HCT116 (cell line): ENCODE results near the gene ABCA1.

Source experiments
- CBX3 ChIP-seq: IDR thresholded peaks from 2 replicates; pipeline ENCODE4 v1.6.1; 2012; ENCODE audit warnings: low read depth
- EGR1 ChIP-seq: IDR thresholded peaks from 2 replicates; pipeline ENCODE4 v1.6.1; 2012; ENCODE audit warnings: low read depth
- EZH2 ChIP-seq: fragments of 200-600 bp; sonication (generic); IDR thresholded peaks from 2 replicates; pipeline ENCODE4 v1.6.1; 2017; ENCODE audit warnings: antibody characterized with exemption, mixed run types
- EZH2phosphoT487 ChIP-seq: fragments of 200-600 bp; IDR thresholded peaks from 2 replicates; pipeline ENCODE4 v1.6.1; 2018; ENCODE audit warnings: antibody characterized with exemption, borderline replicate concordance
- POLR2A ChIP-seq: IDR thresholded peaks from 2 replicates; pipeline ENCODE4 v1.7.0; 2011; ENCODE audit warnings: borderline replicate concordance; ENCODE audit not compliant: insufficient read depth, insufficient read length; ENCODE audit errors: extremely low read depth
- POLR2AphosphoS5 ChIP-seq: IDR thresholded peaks from 2 replicates; pipeline ENCODE4 v1.6.1; 2011; ENCODE audit warnings: mild to moderate bottlenecking, low read depth, low read length, moderate library complexity
- RAD21 ChIP-seq: IDR thresholded peaks from 2 replicates; pipeline ENCODE4 v1.6.1; 2012; ENCODE audit warnings: low read depth, mild to moderate bottlenecking
- SP1 ChIP-seq: IDR thresholded peaks from 2 replicates; pipeline ENCODE4 v1.6.1; 2012; ENCODE audit warnings: low read depth
- TCF7L2 ChIP-seq: IDR thresholded peaks from 2 replicates; pipeline ENCODE4 v1.7.0; 2011; ENCODE audit warnings: borderline replicate concordance, inconsistent platforms; ENCODE audit not compliant: insufficient read depth, insufficient read length; ENCODE audit errors: extremely low read depth
- YY1 ChIP-seq: IDR thresholded peaks from 2 replicates; pipeline ENCODE4 v1.6.1; 2011; ENCODE audit warnings: low read length, low read depth, moderate library complexity, mild to moderate bottlenecking; ENCODE audit not compliant: insufficient replicate concordance; ENCODE audit errors: extremely low read depth
- ZNF274 ChIP-seq: fragments of 200-500 bp; sonication (Bioruptor generic); IDR thresholded peaks from 2 replicates; pipeline ENCODE4 v1.6.1; 2014; ENCODE audit warnings: mild to moderate bottlenecking, low read depth, low read length, inconsistent platforms
- TF ChIP-seq, protein P1 (sequence below), 3 experiments: fragments of 200-600 bp in 1 of 3; sonication (generic) in 1 of 3; IDR thresholded peaks in 2 of 3; conservative IDR thresholded peaks in 1 of 3; 2 replicates each; pipeline ENCODE4 v1.5.1; 2012 to 2017; ENCODE audit warnings: low read depth in 2 of 3, low read length in 2 of 3, antibody characterized with exemption in 1 of 3, borderline replicate concordance in 1 of 3, control low read depth in 1 of 3, mild to moderate bottlenecking in 1 of 3, mixed read lengths in 1 of 3, mixed run types in 1 of 3, moderate library complexity in 1 of 3; ENCODE audit not compliant: insufficient read depth in 1 of 3
- TF ChIP-seq, protein P2 (sequence below): IDR thresholded peaks from 2 replicates; pipeline ENCODE4 v1.6.1; 2012; ENCODE audit warnings: low read depth

DNA sequence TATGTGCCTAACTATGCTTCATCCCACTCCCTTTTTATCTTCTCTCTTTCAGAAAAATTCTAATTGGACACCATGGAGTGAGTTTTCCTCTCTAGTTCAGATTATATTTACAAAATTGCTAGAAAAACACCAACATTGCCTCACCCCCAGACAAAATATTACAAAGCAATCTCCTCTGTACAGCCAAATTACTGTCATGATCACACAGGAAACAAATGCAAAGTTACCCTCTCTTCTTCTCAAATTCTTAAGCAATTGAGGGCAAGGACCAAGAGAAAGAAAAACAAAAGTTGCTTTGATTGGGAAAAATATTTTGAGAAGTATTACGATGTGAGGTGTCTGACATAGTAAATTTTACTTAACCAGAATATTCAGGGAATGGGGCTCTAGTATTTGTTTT, 30.8 kb upstream of the ABCA1 start:
- TF ChIP-seq, protein P1, sequence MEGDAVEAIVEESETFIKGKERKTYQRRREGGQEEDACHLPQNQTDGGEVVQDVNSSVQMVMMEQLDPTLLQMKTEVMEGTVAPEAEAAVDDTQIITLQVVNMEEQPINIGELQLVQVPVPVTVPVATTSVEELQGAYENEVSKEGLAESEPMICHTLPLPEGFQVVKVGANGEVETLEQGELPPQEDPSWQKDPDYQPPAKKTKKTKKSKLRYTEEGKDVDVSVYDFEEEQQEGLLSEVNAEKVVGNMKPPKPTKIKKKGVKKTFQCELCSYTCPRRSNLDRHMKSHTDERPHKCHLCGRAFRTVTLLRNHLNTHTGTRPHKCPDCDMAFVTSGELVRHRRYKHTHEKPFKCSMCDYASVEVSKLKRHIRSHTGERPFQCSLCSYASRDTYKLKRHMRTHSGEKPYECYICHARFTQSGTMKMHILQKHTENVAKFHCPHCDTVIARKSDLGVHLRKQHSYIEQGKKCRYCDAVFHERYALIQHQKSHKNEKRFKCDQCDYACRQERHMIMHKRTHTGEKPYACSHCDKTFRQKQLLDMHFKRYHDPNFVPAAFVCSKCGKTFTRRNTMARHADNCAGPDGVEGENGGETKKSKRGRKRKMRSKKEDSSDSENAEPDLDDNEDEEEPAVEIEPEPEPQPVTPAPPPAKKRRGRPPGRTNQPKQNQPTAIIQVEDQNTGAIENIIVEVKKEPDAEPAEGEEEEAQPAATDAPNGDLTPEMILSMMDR (IDR thresholded peaks at IDR 0.05 in 2 of 3, conservative IDR thresholded peaks at IDR 0.05 in 1 of 3; ENCODE audit: borderline replicate concordance in 1 of 3, insufficient read depth in 1 of 3, low read depth in 2 of 3, low read length in 2 of 3): no peak
- TF ChIP-seq POLR2A: no peak
- TF ChIP-seq POLR2AphosphoS5: no peak
- no peak for TF ChIP-seq ZNF274
- TF ChIP-seq CBX3: no peak
- TF ChIP-seq SP1: no peak
- TF ChIP-seq, protein P2, sequence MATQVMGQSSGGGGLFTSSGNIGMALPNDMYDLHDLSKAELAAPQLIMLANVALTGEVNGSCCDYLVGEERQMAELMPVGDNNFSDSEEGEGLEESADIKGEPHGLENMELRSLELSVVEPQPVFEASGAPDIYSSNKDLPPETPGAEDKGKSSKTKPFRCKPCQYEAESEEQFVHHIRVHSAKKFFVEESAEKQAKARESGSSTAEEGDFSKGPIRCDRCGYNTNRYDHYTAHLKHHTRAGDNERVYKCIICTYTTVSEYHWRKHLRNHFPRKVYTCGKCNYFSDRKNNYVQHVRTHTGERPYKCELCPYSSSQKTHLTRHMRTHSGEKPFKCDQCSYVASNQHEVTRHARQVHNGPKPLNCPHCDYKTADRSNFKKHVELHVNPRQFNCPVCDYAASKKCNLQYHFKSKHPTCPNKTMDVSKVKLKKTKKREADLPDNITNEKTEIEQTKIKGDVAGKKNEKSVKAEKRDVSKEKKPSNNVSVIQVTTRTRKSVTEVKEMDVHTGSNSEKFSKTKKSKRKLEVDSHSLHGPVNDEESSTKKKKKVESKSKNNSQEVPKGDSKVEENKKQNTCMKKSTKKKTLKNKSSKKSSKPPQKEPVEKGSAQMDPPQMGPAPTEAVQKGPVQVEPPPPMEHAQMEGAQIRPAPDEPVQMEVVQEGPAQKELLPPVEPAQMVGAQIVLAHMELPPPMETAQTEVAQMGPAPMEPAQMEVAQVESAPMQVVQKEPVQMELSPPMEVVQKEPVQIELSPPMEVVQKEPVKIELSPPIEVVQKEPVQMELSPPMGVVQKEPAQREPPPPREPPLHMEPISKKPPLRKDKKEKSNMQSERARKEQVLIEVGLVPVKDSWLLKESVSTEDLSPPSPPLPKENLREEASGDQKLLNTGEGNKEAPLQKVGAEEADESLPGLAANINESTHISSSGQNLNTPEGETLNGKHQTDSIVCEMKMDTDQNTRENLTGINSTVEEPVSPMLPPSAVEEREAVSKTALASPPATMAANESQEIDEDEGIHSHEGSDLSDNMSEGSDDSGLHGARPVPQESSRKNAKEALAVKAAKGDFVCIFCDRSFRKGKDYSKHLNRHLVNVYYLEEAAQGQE: no peak
- TF ChIP-seq TCF7L2: no peak
- TF ChIP-seq EZH2phosphoT487: no peak
- TF ChIP-seq EZH2: no peak
- TF ChIP-seq YY1: no peak
- no peak for TF ChIP-seq EGR1
- no peak for TF ChIP-seq RAD21
